ENCODE measurements around the gene RPL38.

The RPL38 gene

GRCh38 chr17:74251051-74251450 is 47.6 kb downstream of the RPL38 start:
- DNase-seq: no peak

GRCh38 chr17:74251569-74251968 is 48.1 kb downstream of the RPL38 start:
- no peak for DNase-seq

DNA sequence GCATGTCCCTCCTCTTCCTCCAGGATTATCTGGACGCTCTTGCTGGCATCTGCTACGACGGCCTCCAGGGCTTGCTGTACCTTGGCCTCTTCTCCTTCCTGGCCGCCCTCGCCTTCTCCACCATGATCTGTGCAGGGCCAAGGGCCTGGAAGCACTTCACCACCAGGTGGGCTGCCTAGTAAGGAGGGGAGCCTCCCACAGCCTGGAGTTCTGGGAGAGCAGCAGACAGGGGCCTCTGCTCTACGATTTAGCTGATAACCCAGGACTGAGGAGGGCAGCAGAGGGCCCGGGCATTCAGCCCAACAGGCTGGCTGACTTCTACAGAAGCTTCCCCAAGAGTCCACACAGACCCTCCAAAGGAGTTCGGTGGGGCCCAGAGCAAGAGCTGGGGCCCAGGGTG is 48.7 kb downstream of the RPL38 start:
- DNase-seq: no peak

DNA sequence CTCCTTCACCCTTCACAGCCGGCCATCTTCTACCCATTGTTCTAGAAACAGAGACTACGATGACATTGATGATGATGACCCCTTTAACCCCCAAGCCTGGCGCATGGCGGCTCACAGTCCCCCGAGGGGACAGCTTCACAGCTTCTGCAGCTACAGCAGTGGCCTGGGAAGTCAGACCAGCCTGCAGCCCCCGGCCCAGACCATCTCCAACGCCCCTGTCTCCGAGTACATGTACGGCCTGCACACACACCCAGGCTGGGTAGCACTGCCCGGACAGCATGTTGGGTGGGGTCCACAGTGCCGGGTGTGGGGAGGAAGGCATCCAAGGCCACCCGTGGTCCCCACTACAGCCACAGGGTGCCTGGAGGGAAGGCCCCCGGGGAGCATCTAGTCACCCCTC is 49.6 kb downstream of the RPL38 start:
- no peak for DNase-seq

DNA sequence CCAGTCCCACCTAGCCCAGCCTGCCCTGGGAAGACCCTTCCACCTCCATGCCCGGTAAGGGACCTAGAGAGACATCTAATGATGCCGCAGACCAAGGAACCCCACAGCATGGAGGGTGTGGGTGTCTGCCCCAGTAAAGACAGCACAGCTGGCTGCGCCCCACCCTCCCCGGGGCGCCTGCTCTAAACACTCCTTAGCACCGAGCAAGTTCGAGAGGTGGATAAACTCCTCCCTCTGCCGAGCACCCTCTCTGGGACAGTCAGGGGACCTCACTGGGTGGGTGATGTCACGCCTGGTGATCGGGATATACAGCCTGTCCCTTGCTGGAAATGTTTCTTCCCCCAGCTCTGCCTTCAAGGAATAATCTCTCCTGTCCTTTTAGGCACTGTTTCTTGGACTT is 53.8 kb downstream of the RPL38 start:
- DNase-seq: no peak

- DNase-seq: no peak
Measured at GRCh38 chr17:74259667-74260524, 56.4 kb downstream of the RPL38 start.

All from activated gamma-delta T cell treated with Interleukin-2 at 50 U/mL for 16 hours (primary cell).